Measurements from ENCODE around the gene METTL16. TPM values are rescaled to one million over a fixed set of nuclear protein-coding genes. Genes with fewer than 3 reads are reported as not detected.

Gene METTL16
- 10 to 100 TPM; 14.5 to 20.0 TPM for total RNA-seq

GRCh38 chr17:2511462-2512369 lies at the start of gene METTL16:
Gene METTL16 (minus strand): TSS chr17:2511888. CDS start chr17:2502331, 9,557 bp downstream.

GRCh38 chr17:2400877-2401425 lies 110.7 kb downstream of the METTL16 start, which contains the start of gene MNT:
Gene MNT (minus strand): TSS chr17:2401060. CDS start chr17:2400712, 348 bp downstream.

Small RNA genes lying within 50 kb of the gene (small RNA-seq; reads per million reads assigned to genes)
- gene AC006435.3 = 0 reads per million in 2 donors
- 0 reads per million in 2 donors for gene AC006435.4
- gene AC006435.5 = 0 reads per million in 2 donors

Other genes starting within 250 kb of the METTL16 start
- 10 to 100 TPM; 13.8 to 16.0 TPM for gene SMG6, start 208.1 kb downstream of the METTL16 start, total RNA-seq
- gene SRR, start 207.9 kb downstream of the METTL16 start, total RNA-seq = 10 to 100 TPM; 24.1 to 40.3 TPM
- gene TSR1, start 175.4 kb downstream of the METTL16 start, total RNA-seq = 10 to 100 TPM; 37.2 to 73.6 TPM
- 10 to 100 TPM; 26.0 to 28.2 TPM for gene SGSM2, start 174.4 kb downstream of the METTL16 start, total RNA-seq
- gene MNT, start 110.8 kb downstream of the METTL16 start, total RNA-seq = 1 to 10 TPM; 9.3 to 9.7 TPM
- 100 to 1,000 TPM in 1 of 2 donors, 10 to 100 TPM in 1; 92.9 to 106 TPM for gene PAFAH1B1, start 81.8 kb upstream of the METTL16 start, total RNA-seq
- 100 to 1,000 TPM in 1 of 2 donors, 10 to 100 TPM in 1; 61.9 to 111 TPM for gene CLUH, start 199.9 kb upstream of the METTL16 start, total RNA-seq
- gene CCDC92B, start 237.8 kb upstream of the METTL16 start, total RNA-seq = not detected